Gastroesophageal sphincter (tissue), 3 donors: Measurements from ENCODE around the gene SPTB.

Source experiments
- CTCF ChIP-seq, 4 experiments: fragments of 200-600 bp in 2 of 4; fragments of 450-650 bp in 2 of 4; sonication (generic) in 1 of 4; IDR thresholded peaks; one replicate each; pipeline ENCODE4 v1.5.1; 2017 to 2019; ENCODE audit warnings: antibody characterized with exemption in 4 of 4, mild to moderate bottlenecking in 2 of 4, moderate library complexity in 2 of 4
- EP300 ChIP-seq: sonication (generic); formaldehyde crosslinking; IDR thresholded peaks from one replicate; pipeline ENCODE4 v1.6.1; 2017; ENCODE audit warnings: antibody characterized with exemption, mild to moderate bottlenecking
- POLR2A ChIP-seq, 2 donors: fragments of 450-650 bp; IDR thresholded peaks; one replicate each; pipeline ENCODE4 v1.6.1; 2017; ENCODE audit warnings: antibody characterized with exemption in 2 of 2, mild to moderate bottlenecking in 2 of 2, moderate library complexity in 1 of 2
- POLR2AphosphoS5 ChIP-seq: sonication (generic); formaldehyde crosslinking; IDR thresholded peaks from one replicate; pipeline ENCODE4 v1.6.1; 2017; ENCODE audit warnings: antibody characterized with exemption

GRCh38 chr14:64919215-64919614 lies 39.5 kb upstream of the SPTB start:
- no peak for TF ChIP-seq CTCF (IDR thresholded peaks at IDR 0.05)
- no peak for TF ChIP-seq POLR2AphosphoS5
- TF ChIP-seq POLR2A (IDR thresholded peaks at IDR 0.05), result no peak
- no peak for TF ChIP-seq EP300
